Nephron progenitor cell (in vitro differentiated cells): ENCODE measurements around the gene ARHGAP40.

Experiments
- DNase-seq: peaks from one replicate; pipeline ENCODE4 v3.0.0; 2021
- H3K27ac Mint-ChIP-seq: 2 replicates; pipeline ENCODE4 v1.8.0; 2021; ENCODE audit warnings: mild to moderate bottlenecking, moderate library complexity, mixed read lengths
- H3K27me3 Mint-ChIP-seq: 2 replicates; pipeline ENCODE4 v1.8.0; 2021; ENCODE audit warnings: mild to moderate bottlenecking, low read depth, mixed read lengths; ENCODE audit not compliant: poor library complexity
- H3K36me3 Mint-ChIP-seq: 2 replicates; pipeline ENCODE4 v1.8.0; 2021; ENCODE audit warnings: low read depth, mixed read lengths
- H3K4me1 Mint-ChIP-seq: 2 replicates; pipeline ENCODE4 v1.8.0; 2021; ENCODE audit warnings: mixed read lengths
- H3K4me3 Mint-ChIP-seq: 2 replicates; pipeline ENCODE4 v1.8.0; 2021; ENCODE audit warnings: mild to moderate bottlenecking, moderate library complexity, mixed read lengths
- H3K9me3 Mint-ChIP-seq: 2 replicates; pipeline ENCODE4 v1.8.0; 2021; ENCODE audit warnings: mild to moderate bottlenecking, moderate library complexity, mixed read lengths
- TF ChIP-seq, protein P1 (sequence below): fragments of 200-600 bp; sonication (generic); IDR thresholded peaks from 2 replicates; pipeline ENCODE4 v1.5.0; 2021; ENCODE audit warnings: antibody characterized with exemption

The ARHGAP40 gene

GRCh38 chr20:38645351-38645750 is 43.7 kb downstream of the ARHGAP40 start:
- H3K4me3 Mint-ChIP-seq: no peak overlapping the region
- TF ChIP-seq, protein P1, sequence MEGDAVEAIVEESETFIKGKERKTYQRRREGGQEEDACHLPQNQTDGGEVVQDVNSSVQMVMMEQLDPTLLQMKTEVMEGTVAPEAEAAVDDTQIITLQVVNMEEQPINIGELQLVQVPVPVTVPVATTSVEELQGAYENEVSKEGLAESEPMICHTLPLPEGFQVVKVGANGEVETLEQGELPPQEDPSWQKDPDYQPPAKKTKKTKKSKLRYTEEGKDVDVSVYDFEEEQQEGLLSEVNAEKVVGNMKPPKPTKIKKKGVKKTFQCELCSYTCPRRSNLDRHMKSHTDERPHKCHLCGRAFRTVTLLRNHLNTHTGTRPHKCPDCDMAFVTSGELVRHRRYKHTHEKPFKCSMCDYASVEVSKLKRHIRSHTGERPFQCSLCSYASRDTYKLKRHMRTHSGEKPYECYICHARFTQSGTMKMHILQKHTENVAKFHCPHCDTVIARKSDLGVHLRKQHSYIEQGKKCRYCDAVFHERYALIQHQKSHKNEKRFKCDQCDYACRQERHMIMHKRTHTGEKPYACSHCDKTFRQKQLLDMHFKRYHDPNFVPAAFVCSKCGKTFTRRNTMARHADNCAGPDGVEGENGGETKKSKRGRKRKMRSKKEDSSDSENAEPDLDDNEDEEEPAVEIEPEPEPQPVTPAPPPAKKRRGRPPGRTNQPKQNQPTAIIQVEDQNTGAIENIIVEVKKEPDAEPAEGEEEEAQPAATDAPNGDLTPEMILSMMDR: no peak
- H3K4me1 Mint-ChIP-seq: peaks cover 26% of the 10 kb centered on the region
- H3K27me3 Mint-ChIP-seq: peaks cover 74% of the 10 kb centered on the region
- no peak for DNase-seq
- no peaks in the 10 kb centered on the region for H3K36me3 Mint-ChIP-seq
- H3K9me3 Mint-ChIP-seq: no peaks in the 10 kb centered on the region
- H3K27ac Mint-ChIP-seq: no peak overlapping the region

GRCh38 chr20:38645980-38646858 is 44.6 kb downstream of the ARHGAP40 start:
- Mint-ChIP-seq H3K27ac (no peak overlapping the region), H3K9me3 (no peaks in the 10 kb centered on the region), H3K4me3 (peak overlapping the region; percentile 75), H3K27me3 (peaks cover 72% of the 10 kb centered on the region), H3K36me3 (no peaks in the 10 kb centered on the region), H3K4me1 (peaks cover 18% of the 10 kb centered on the region)
- TF ChIP-seq, protein P1: peak; percentile 88
- DNase-seq: peak; percentile 92

DNA sequence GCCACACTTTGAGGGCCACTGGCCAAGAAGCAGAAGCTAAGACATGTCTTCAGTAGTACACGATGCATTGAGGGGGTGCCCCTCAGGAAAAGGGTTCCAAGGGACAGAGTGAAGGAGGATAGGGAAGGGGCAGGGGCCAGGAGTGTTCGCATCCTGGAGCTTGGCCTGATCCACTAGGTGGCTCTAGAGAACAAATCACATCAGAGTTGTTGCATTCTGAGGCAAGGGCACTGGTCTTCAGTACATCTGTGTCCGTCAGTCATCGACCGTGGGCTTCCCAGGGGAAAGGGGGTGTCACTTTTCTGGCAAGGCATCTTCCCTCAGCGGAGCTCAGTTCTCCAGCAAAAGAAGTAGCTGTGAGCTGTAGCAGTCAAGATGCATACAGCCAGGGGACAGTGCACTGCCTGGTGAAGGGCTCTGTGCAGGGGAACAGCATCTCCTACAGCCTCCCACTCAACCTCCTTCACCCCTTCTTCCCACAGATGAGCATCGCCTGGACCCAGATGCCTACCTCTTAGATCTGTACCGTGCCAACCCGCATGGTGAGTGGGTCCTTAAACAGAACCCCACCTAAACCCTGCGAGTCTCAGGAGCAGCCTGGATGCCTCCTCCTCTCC is 47.8 kb downstream of the ARHGAP40 start:
- peaks cover 6% of the 10 kb centered on the region for H3K4me1 Mint-ChIP-seq
- TF ChIP-seq, protein P1: peak; percentile 47
- H3K27me3 Mint-ChIP-seq: peaks cover 60% of the 10 kb centered on the region
- no peak overlapping the region for H3K27ac Mint-ChIP-seq
- H3K4me3 Mint-ChIP-seq: no peak overlapping the region
- no peaks in the 10 kb centered on the region for H3K9me3 Mint-ChIP-seq
- DNase-seq: peak; percentile 36
- no peaks in the 10 kb centered on the region for H3K36me3 Mint-ChIP-seq

DNA sequence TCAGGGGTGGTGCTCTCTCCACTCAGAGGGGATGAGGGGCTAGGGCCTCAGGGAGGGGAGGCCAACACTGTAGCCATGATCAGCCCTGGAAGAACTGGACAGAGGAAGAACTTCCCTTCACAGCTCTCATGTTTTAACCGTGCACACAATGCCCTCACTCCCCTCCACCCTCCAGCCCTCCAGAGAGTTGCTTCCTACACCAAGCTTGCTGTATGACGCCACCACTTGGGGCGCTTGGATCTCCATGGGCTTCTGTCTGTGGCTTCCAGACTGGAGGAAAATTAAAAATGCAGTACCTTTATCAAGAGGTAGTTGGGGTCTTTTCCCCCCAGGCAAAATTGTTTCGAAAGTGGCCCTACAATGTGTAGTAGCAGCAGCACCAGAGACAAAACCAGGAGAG is 48.4 kb downstream of the ARHGAP40 start:
- H3K4me1 Mint-ChIP-seq: peaks cover 6% of the 10 kb centered on the region
- DNase-seq: no peak
- H3K27ac Mint-ChIP-seq: no peak overlapping the region
- peaks cover 60% of the 10 kb centered on the region for H3K27me3 Mint-ChIP-seq
- H3K9me3 Mint-ChIP-seq: no peaks in the 10 kb centered on the region
- H3K36me3 Mint-ChIP-seq: no peaks in the 10 kb centered on the region
- TF ChIP-seq, protein P1: no peak
- H3K4me3 Mint-ChIP-seq: no peak overlapping the region

DNA sequence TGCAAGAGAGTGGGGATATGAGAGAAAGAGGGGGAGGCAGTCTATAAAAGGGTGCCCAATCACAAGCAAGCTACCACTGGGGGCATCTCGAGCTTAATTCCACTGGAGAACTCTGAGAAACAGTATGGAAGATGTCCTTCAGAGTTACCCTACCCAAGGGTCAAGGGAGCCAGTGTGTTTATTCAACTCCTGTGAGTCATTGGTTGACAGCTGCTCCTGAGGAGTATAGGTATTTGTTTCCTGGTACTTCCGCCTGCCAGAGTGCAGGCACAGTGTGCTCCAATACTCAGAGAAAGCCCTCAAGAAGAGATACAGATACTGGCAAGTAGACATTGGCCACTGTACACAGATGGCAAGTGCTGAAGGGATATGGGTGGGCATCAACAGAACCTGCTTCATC is 49.5 kb downstream of the ARHGAP40 start:
- Mint-ChIP-seq H3K27ac (no peak overlapping the region), H3K9me3 (no peaks in the 10 kb centered on the region), H3K36me3 (no peaks in the 10 kb centered on the region), H3K4me1 (peaks cover 5% of the 10 kb centered on the region), H3K27me3 (peaks cover 60% of the 10 kb centered on the region), H3K4me3 (no peak overlapping the region)
- TF ChIP-seq, protein P1: no peak
- DNase-seq: no peak
